NB4 (cell line): ENCODE measurements around the gene BAZ2B.

Experiments
- POLR2A ChIP-seq: IDR thresholded peaks from 2 replicates; pipeline ENCODE4 v1.6.1; 2011; ENCODE audit warnings: mild to moderate bottlenecking; ENCODE audit not compliant: insufficient read length; ENCODE audit errors: extremely low read depth
- TF ChIP-seq, protein P1 (sequence below): IDR thresholded peaks from one replicate; pipeline ENCODE4 v1.5.1; 2012; ENCODE audit warnings: low read depth, low read length

DNA sequence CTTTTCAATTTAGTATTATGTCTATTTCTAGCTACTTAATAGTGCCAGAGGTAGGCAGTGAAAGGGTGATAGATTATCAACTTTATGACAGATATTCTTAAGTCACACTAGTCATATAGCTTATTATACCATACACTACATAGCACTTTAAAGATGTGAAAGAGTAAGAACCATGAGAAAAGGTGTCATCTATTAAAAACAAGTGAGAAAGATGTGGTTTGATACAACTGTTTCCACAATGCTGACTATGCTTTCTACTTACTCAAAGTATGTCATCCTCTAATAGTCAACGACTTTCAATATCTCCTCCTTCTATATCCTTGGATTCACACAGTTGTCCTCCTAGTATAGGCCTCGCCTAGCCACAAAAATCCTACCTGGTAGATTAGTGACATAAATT, 196.9 kb downstream of the BAZ2B start:
- no peak for TF ChIP-seq POLR2A
- TF ChIP-seq, protein P1, sequence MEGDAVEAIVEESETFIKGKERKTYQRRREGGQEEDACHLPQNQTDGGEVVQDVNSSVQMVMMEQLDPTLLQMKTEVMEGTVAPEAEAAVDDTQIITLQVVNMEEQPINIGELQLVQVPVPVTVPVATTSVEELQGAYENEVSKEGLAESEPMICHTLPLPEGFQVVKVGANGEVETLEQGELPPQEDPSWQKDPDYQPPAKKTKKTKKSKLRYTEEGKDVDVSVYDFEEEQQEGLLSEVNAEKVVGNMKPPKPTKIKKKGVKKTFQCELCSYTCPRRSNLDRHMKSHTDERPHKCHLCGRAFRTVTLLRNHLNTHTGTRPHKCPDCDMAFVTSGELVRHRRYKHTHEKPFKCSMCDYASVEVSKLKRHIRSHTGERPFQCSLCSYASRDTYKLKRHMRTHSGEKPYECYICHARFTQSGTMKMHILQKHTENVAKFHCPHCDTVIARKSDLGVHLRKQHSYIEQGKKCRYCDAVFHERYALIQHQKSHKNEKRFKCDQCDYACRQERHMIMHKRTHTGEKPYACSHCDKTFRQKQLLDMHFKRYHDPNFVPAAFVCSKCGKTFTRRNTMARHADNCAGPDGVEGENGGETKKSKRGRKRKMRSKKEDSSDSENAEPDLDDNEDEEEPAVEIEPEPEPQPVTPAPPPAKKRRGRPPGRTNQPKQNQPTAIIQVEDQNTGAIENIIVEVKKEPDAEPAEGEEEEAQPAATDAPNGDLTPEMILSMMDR = no peak
